Stimulated activated CD8-positive, alpha-beta memory T cell treated with anti-CD3 and anti-CD28 coated beads, Interleukin-2, amount 100 ng/mL, for 48 hours (primary cell): ENCODE measurements around the gene C1orf159.
"Not testable (repeated sequence)": the region's sequence is repeated elsewhere in the genome, so short reads cannot be mapped to it uniquely, and the experiment has no call there.

Experiments
- DNase-seq, 2 donors: peaks; one replicate each; pipeline ENCODE4 v3.0.0-alpha.2; 2020; ENCODE audit warnings: low read depth in 2 of 2

C1orf159 gene

DNA sequence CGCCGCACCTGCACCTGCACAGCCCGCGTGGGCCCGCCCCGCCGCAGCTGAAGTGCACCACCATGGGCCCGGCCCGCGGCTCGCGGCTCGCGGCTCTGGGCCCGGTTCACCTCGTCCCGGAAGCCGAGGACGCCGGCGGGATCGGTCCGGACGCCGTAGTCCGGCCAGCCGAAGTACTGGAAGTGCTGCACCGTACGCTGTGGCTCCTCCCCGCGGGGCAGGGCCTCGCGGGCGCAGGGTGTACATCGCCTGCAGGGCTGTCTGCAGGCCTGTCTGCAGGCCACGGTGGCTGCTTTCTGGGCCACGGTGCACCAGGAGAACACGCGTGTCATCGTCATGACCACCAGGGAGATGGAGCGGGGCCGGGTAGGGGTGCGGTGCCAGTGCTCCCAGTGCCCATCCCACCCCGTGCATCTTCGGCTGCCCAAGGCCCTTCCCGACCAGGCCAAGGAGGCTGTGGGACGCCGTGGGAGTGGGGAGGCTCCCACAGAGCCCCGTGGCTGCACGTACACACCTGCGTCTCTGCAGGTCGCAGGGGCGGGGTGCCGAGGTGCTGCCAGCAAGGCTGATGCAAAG lies 48.5 kb downstream of the C1orf159 start:
- DNase-seq: no peak

DNA sequence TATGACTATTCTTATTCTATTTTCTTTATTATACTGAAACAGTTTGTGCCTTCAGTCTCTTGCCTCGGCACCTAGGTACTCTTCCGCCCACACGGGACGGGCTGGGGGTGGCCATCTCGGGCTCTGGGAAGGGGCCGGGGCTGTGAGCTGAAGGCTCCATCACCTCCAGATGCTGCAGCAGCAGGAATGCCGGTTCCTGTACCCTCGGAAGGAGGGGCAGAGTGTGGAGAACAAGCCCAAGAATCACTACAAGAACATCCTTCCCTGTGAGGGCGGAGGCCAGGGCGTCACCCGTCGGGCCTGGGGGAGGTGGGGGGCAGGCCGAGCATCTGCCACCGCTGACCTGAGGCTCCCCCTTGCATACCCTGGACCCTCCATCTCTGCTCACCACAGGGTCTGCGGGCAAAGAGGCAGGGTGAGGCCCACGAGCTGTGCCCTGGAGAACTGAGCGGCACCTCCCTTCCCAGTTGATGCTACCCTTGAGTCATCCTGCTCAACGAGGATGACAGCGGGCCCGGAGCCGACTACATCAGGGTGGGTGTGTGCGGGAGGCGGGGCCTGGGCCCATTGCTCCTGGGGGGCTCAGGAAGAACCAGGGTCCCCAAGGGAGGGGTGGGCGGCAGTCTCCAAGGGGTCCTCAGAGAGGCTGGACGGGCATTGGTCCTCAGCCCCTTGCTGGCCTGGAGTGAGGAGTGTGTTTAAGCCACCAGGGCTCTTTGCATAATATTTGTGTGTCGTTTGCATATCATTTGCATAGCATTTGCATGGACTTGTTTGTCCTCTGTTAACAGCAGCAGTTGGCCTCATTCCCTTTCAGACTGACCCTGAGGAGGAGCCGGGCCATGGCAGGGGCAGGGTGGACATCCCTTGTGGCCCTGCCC lies 49.2 kb downstream of the C1orf159 start:
- DNase-seq: no peak

DNA sequence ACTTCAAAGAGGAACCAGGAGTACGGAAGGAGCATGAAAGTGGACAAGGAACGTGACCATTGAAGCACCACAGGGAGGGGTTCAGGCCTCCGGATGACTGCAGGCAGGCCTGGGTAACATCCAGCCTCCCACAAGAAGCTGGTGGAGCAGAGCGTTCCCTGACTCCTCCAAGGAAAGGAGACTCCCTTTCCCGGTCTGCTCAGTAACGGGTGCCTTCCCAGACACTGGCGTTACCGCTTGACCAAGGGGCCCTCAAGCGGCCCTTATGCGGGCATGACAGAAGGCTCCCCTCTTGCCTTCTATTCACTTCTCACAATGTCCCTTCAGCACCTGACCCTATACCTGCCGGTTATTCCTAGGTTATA lies 50.0 kb downstream of the C1orf159 start:
- not testable (repeated sequence) for DNase-seq

DNA sequence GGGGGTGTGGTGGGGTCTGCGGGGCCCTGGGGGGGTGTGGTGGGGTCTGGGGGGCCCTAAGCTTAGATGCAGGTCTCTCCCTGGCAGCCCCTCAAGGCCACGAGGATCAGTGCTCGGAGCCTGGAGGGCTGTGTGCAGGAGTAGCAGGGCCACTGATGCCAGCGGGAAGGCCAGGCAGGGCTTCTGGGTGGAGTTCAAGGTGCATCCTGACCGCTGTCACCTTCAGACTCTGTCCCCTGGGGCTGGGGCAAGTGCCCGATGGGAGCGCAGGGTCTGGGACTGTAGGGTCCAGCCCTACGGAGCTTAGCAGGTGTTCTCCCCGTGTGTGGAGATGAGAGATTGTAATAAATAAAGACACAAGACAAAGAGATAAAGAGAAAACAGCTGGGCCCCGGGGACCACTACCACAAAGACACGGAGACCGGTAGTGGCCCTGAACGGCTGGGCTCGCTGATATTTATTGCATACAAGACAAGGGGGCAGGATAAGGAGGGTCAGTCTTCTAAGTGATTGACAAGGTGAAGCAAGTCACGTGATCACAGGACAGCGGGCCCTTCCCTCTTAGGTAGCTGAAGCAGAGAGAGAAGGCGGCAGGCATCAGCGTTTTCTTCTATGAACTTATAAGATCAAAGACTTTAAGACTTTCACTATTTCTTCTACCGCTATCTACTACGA lies 50.5 kb downstream of the C1orf159 start:
- no peak for DNase-seq

DNA sequence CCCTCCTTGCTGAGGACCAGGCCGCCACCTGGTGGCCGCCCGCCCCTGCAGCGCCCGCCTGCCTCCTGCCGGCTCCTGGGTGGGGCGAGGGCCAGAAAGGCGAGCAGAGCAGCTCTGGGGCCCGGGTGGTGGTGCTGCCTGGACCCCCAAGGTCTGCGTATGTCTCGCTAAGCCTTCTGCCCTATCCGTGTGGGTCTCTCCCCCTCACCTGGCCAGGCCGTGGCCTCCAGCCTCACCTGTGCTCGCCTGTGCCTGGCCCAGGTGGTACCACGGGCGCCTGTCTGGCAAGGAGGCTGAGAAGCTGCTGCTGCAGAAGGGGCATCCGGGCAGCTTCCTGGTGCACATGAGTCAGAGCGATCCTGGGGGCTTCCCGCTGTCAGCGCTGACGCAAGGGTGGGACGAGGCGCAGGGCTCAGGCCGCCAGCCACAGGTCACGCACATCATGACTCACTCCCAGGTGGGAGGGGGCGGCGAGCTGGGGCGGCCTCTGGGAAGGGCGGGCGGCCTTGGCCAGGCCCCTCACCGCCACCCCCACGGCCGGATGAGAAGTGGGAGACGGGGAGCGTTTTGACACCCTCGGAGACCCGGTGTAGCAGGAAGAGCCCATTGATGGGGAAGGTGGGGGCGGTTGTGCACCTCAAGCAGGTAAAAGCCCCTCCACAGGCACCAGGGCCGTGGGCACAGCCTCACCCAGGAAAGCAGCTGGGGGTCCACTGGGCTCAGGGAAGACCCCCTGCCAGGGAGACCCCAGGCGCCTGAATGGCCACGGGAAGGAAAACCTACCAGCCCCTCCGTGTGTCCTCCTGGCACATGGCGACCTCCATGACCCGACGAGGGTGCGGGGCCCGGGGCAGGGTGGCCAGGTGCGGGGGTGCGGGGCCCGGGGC lies 51.7 kb downstream of the C1orf159 start:
- peak; percentile 86 to 91 for DNase-seq

DNA sequence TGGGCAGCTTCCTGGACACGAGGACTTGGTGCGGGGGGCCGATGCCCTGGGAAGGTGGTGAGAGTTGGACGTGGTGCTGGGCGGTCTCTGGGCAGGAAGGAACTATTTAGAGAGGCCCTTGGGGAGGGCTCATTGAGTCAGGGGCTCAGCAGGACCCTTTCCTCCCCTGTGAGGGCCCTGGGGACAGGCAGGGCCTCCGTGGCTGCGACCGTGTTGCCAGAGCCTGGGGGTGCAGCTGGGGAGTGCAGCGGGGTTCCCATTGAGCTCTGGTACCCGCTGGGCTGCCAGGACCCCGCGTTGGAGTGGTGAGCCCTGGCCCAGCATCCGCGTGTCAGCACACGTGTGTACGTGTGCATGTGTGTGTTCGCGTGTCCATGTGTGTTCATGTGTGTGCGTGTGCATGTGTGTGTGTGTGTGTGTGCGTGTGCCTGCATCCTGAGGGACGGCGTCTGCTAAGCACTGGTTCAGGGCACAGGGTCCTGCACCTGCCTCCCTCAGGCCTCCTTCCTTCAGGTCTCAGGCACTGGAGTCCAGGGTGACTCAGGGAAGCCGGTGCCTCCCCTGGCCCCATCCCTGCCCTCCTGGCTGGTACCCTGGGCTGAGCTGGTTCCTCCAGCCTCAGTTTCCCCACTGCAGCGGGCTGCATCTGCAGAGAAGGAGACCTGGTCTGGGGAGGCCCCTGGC lies 52.5 kb downstream of the C1orf159 start:
- DNase-seq: no peak

DNA sequence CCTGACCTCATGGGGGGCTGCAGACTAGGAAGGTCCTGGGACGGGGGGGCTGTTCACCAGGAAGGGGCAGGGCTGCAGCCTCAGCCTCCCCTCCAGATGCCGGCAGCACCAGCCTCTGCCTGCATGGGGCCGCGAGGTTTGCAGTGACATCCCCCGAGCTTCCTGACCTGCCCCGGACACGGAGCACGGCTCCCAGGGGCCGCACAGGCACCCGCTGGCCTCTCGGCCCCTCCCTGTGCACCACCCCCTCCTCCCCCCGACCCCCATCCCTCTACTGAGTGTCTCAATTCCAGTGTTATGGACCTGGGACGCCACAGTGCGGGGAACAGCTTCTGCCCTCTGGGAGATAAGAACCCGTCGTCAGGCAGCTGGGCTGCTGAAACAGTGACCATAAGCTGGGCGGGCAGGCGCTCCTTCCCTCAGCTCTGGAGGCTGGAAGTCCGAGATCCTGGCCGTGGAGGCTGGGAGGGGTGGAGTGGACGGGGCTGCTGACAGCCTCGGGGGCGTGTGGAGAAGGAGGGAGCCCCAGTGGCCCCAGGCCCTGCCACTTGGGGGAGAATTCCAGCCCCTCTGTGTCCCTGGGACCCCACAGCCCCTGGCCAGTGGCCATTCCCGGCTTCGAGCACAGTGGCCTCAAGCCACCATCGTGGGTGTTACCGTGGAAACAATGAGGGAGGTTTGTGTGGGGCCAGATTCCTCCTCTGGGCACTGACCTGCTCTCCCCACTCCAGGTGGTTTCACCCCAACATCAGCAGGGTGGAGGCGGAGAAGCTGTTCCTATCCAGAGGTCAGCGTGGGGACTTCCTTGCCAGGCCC lies 53.3 kb downstream of the C1orf159 start:
- DNase-seq: no peak

DNA sequence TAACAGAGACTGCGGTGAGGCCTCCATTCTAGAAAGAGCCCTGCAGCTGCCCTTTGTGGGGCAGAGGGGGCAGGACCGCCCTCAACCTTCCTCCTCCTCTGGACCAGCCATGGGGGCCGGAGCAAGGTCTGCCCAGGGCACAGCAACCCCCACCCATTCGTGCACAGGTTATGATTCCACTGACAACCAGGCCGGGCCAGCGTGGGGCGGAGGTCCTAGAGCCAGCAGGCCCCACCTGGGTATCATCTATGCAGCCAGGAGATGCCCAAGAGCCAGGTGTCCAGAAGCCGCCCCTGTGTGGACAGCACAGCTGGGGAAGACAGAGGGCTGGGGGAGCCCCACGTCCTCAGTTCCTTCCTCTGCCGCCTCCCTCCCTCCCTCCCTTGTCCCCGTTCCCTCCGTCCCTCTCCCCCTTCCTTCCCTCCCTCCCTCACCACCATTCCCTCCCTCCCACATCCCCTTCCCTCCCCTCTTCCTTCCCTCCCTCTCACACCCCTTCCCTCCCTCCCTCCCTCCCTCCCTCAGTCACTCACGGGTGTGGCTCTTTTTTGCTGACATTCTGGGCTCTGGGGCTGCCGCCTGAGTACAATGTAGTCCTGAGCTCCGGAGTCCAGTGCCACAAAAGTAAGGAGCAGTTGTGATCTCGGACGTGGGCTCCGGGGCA lies 54.1 kb downstream of the C1orf159 start:
- no peak for DNase-seq

DNA sequence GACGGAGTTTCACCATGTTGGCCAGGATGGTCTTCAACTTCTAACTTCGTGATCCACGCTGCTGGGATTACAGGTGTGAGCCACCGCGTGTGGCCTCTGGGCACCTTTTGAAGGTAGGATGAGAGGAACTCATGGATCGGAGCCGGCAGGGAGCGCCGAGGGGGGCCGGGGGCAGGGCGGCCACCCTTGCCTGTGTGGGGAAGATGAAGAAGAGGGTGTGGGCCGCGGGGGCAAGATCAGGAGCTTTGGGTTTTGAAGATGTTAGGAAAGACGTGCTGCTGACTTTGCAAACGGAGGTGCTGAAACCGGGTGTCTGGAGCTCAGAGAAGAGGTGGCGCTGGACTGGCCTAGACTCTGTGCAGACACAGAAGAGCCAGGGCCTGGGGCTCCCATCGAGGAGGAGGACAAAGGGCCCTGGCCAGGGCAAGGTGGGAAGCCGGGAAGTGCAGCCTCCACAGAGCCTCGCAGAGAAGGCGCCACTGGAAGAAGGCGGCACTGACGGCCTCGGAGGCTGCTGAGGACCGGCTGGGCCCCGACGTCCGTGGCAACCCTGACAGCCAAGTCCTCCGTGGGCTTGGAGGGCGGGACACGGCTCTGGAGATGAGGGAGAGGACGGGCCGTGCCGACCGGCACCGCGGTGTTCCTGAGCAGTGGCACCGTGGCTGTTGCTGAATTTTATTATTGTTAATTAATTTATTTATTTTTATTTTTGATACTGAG lies 55.4 kb downstream of the C1orf159 start:
- DNase-seq: no peak

DNA sequence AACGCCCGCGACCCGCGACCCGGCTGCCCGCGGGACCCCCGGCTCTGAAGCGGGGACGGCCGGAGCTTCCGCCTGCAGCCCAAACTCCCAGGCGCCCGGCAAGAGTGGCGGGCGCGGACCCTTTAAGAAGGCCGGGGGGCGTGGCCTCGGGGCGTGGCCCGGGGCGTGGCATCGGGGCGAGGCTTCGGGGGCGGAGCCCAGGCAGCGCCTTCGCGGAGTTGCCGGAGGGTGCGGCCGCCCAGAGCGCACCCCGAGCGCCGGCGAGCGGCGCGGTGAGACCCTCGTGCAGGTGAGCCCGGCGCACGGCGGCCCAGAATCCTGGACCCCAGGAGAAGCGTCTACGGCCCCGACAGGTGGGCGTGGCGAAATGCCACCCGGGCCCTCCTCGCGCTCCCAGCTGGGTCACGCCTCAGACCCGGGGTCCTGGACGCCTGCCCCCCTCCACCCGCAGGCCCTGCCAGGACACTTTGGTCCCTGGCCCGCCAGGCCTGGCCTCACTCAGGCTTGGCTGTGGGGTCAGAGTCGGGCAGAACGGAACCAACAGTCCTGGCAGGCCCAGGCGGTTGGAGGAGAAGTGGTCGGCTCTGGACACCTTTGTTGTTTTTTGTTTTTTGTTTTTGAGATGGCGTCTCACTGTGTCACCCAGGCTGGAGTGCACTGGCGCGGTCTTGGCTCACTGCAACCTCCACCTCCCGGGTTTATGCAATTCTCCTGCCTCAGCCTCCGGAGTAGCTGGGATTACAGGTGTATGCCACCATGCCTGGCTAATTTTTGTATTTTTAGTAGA lies 56.2 kb downstream of the C1orf159 start:
- peak; percentile 91 to 93 for DNase-seq

DNA sequence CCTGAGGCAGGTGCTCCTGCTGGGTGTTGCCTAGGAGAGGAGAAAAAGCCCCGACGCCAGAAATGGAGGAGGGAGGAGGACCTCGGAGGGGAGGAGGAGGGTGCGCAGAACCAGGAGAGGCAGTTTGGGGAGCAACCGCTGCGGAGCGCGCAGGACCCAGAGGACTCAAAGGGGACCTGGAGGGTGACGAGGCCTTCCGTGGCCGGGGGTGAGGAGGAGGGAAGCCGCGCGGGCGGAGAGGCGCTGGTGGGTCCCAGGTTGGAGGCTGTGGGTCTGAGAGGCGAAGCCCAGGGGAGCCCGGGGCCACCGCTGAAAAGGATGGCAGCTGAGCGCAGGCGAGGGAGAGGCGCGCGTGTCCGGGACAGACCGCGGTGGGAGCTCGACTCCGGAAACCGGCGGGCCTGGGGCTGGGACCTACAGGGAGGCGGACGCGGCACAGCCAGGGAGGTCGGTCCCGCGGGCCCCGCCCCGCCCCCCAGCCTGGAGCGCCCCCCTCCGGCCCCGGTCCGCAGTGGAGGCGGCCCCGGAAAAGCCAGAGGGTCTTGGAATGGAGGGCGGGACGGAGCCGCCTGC lies 56.9 kb downstream of the C1orf159 start:
- DNase-seq: peak in 1 of 2 donors; percentile 45

DNA sequence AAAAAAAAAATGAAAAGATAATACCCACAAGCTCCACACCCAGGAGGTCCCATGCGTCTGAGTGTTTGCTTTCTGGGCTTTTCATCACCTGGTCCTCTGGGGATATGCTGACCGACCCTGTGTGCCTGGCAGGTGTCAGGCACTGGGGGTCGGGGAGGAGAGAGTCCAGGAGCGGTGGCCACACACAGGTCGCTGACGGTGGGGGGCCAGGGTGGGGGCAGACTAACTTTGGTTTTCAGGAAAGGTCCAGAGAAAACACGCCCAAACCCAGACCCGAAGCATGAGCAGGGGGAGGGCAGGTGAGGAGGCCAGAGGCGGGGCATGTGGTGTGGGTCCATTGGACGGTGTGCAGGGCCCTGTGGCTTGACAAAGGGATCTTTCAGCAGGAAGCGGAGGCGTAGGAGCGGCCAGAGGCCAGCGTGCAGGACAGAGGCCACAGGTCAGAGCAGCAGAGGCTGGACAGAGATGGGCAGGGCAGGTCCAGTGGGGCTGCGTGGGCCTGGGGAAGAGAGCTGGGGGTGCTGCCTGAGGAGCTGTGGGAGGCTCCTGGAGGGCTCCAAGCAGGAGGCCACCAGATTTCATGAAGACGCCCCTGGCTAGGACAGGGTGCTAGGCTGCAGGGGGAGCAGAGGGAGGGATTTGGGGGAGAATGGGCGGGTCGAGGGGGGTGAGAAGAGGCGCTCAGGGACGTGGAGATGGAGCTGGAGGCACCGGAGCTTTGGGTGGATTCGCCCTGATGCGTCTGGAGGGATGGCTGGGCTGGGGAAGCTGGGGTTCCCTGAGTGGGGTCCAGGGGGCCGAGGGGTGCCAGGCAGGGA lies 57.6 kb downstream of the C1orf159 start:
- no peak for DNase-seq

DNA sequence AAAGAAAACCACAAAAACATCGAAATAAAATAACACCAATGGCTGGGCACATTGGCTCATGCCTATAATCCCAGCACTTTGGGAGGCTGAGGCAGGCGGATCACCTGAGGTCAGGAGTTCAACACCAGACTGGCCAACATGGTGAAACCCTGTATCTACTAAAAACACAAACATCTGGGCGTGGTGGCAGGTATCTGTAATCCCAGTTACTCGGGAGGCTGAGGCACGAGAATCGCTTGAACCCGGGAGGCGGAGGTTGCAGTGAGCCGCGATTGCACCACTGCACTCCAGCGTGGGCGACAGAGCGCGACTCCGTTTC lies 58.2 kb downstream of the C1orf159 start:
- not testable (repeated sequence) for DNase-seq

DNA sequence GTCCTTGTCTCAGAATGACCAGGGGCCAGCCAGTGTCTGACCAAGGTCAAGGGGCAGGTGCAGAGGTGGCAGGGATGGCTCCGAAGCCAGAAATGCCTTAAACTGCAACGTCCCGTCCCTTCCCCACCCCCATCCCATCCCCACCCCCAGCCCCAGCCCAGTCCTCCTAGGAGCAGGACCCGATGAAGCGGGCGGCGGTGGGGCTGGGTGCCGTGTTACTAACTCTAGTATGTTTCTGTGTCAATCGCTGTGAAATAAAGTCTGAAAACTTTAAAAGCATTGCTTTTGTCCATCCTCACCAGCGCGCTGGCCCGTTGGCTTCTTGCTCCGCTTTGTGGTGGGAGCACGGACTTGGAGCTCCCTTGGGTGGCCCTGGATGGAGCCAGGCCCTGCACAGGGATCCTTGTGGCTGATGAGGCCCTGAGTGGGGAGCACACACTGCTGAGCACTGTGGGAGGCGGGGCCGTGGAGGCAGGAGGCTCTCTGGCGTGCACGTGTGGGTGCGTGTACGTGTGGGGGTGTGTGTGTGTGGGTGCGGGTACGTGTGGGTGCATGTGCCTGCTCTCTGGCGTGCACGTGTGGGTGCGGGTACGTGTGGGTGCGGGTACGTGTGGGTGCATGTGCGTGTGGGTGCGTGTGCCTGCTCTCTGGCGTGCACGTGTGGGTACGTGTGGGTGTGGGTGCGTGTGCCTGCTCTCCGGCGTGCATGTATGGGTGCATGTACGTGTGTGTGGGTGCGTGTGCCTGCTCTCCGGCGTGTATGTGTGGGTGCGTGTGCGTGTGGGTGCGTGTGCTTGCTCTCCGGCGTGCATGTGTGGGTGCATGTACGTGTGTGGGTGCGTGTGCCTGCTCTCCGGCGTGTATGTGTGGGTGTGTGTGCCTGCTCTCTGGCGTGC lies 59.8 kb downstream of the C1orf159 start:
- DNase-seq: no peak

DNA sequence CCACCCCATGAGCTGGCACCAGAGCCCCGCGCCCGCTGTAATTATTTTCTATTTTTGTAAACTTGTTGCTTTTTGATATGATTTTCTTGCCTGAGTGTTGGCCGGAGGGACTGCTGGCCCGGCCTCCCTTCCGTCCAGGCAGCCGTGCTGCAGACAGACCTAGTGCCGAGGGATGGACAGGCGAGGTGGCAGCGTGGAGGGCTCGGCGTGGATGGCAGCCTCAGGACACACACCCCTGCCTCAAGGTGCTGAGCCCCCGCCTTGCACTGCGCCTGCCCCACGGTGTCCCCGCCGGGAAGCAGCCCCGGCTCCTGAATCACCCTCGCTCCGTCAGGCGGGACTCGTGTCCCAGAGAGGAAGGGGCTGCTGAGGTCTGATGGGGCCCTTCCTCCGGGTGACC lies 60.9 kb downstream of the C1orf159 start:
- no peak for DNase-seq

DNA sequence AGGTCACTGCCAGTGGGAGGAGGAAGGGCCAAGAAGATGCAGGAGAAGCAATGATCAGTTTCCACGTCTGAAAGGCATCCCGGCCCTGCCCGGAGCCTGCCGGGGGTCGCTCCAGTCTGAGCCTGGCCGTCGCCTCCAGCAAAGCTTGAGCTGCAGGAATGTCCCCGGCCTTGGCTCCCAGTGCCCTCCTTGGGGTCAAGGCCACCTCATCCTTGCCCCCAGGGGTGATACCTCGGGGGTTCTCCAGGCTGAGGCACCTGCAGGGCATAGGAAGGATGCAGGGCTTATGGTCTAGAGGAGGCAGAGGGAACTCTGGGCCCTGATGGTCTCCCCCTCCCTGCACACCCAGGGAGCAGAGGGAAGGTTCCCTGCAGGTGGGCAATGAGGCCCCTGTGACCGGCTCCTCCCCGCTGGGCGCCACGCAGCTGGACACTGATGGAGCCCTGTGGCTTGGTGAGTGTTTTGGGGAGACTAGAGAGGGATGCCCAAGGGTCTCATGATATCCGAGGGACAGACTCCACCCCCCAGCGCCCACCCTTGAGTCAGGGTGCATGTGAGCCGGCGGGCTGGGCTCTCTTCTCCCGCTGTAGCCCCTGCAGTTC lies 61.7 kb downstream of the C1orf159 start:
- DNase-seq: no peak
